ENCODE results near the gene HELZ.

HELZ gene

DNA sequence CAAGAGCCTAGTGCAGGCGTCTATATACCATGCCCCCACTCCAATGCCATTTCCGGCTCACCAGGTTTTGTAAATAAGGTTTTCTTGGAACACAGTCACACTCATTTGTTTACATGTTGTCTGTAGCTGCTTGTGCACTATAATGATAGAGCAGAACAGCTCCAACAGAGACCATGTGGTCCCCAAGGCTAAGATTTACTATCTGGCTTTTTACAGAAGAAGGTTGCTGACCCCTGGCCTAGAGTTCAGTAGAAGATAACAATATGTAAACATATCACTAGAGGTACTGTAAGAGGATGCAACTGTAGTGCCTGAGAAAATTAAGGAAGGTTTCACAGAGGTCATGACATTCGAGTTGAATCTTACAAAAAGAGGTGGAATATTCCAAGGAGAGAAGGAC, 134.4 kb downstream of the HELZ start:
- 0 out of 2 replicates have a peak, but pooled peaks cover 5% of the 10 kb centered on the region for H3K4me1 ChIP-seq (ENCODE audit: control insufficient read depth, insufficient read depth, low read length)
- no peak overlapping the region for H3K27ac ChIP-seq (ENCODE audit: extremely low read depth, low read depth, low read length)
- TF ChIP-seq ZNF146 (tag by site-specific recombination; IDR thresholded peaks at IDR 0.05) (no peak), ZNF449 (tag by site-specific recombination; IDR thresholded peaks at IDR 0.05) (no peak), PRDM2 (tag by site-specific recombination; IDR thresholded peaks at IDR 0.05; ENCODE audit: borderline replicate concordance) (no peak), FEZF1 (tag by site-specific recombination; IDR thresholded peaks at IDR 0.05) (no peak), ZBTB20 (tag by site-specific recombination; IDR thresholded peaks at IDR 0.05) (no peak), ZNF473 (tag by site-specific recombination; IDR thresholded peaks at IDR 0.05) (no peak), HOXA7 (CRISPR knock-in tag; IDR thresholded peaks at IDR 0.05; ENCODE audit: borderline replicate concordance) (no peak), ZNF391 (tag by site-specific recombination; IDR thresholded peaks at IDR 0.05; ENCODE audit: borderline replicate concordance, low read depth) (no peak), ZNF324 (tag by site-specific recombination; IDR thresholded peaks at IDR 0.05) (no peak), ZSCAN16 (tag by site-specific recombination; IDR thresholded peaks at IDR 0.05) (no peak), ZNF157 (tag by site-specific recombination; IDR thresholded peaks at IDR 0.05) (no peak), ZSCAN30 (tag by site-specific recombination; IDR thresholded peaks at IDR 0.05) (no peak), ELK4 (IDR thresholded peaks at IDR 0.05; ENCODE audit: borderline replicate concordance, low read depth, low read length) (no peak), ZNF560 (tag by site-specific recombination; IDR thresholded peaks at IDR 0.05; ENCODE audit: borderline replicate concordance) (no peak), ZBTB11 (tag by site-specific recombination; conservative IDR thresholded peaks at IDR 0.05; ENCODE audit: low read depth) (no peak)
- TF ChIP-seq, protein P1, sequence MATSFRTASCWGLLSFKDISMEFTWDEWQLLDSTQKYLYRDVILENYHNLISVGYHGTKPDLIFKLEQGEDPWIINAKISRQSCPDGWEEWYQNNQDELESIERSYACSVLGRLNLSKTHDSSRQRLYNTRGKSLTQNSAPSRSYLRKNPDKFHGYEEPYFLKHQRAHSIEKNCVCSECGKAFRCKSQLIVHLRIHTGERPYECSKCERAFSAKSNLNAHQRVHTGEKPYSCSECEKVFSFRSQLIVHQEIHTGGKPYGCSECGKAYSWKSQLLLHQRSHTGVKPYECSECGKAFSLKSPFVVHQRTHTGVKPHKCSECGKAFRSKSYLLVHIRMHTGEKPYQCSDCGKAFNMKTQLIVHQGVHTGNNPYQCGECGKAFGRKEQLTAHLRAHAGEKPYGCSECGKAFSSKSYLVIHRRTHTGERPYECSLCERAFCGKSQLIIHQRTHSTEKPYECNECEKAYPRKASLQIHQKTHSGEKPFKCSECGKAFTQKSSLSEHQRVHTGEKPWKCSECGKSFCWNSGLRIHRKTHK (tag by site-specific recombination; IDR thresholded peaks at IDR 0.05) = no peak
- no peaks in the 10 kb centered on the region for H3K9me3 ChIP-seq (ENCODE audit: control insufficient read depth, insufficient read depth, low read depth, low read length)
- ChIA-PET CTCF (interaction anchor here (0.6 kb wide), 1 partner anchor 26 kb away, joined by 4 read pairs; no protein-coding TSS in a partner anchor), POLR2A (no interaction called here)
- H3K36me3 ChIP-seq (ENCODE audit: control insufficient read depth in 2 of 2, insufficient read depth in 1 of 2, low read length in 2 of 2) = peaks cover 46 to 71% of the 10 kb centered on the region in 2 experiments
- H3K4me3 ChIP-seq (ENCODE audit: low read depth, low read length) = no peak overlapping the region
